Skin of body (tissue), 2 donors: ENCODE results near the gene SP2. TPM values are rescaled to one million over a fixed set of nuclear protein-coding genes. Genes with fewer than 3 reads are reported as not detected.

Experiments used
- DNase-seq: peaks from one replicate; lab custom pipeline; 2025; lab: John Stamatoyannopoulos, UW
- total RNA-seq: library from RNA; depleted of rRNA; stranded (reverse); fragments of >200 nt; gene quantifications from one replicate; pipeline ENCODE4 v1.2.3, GENCODE V29; 2014

Gene SP2
- total RNA-seq, 1 donor from 2014 or later, result 2.1 TPM

- peak; percentile 56 for DNase-seq
Measured at GRCh38 chr17:47889734-47890529, 6.1 kb upstream of the SP2 start.

- no peak for DNase-seq
Measured at GRCh38 chr17:47891545-47892088, 4.4 kb upstream of the SP2 start.

GRCh38 chr17:47894498-47895346, 1.3 kb upstream of the SP2 start:
- DNase-seq, result no peak

GRCh38 chr17:47895347-47895855, 635 bp upstream of the SP2 start:
- peak; percentile 69 for DNase-seq

- DNase-seq, result no peak
Measured at GRCh38 chr17:47896672-47897490, 845 bp downstream of the SP2 start.

GRCh38 chr17:47897561-47897960, 1.5 kb downstream of the SP2 start:
- no peak for DNase-seq

- DNase-seq, result no peak
Measured at GRCh38 chr17:47898241-47898640, 2.2 kb downstream of the SP2 start.

GRCh38 chr17:47899643-47900042, 3.6 kb downstream of the SP2 start:
- no peak for DNase-seq

- no peak for DNase-seq
Measured at GRCh38 chr17:47901423-47901822, 5.4 kb downstream of the SP2 start.

GRCh38 chr17:47902039-47902744, 6.2 kb downstream of the SP2 start:
- DNase-seq, result no peak

- peak; percentile 22 for DNase-seq
Measured at GRCh38 chr17:47905221-47905733, 9.2 kb downstream of the SP2 start.

- DNase-seq, result no peak
Measured at GRCh38 chr17:47906443-47906842, 10.4 kb downstream of the SP2 start.

GRCh38 chr17:47907932-47908562, 12.0 kb downstream of the SP2 start:
- DNase-seq, result no peak

- no peak for DNase-seq
Measured at GRCh38 chr17:47913050-47913449, 17.0 kb downstream of the SP2 start.

GRCh38 chr17:47914306-47914948, 18.4 kb downstream of the SP2 start:
- no peak for DNase-seq

GRCh38 chr17:47915776-47916398, 19.9 kb downstream of the SP2 start:
- peak; percentile 16 for DNase-seq

- no peak for DNase-seq
Measured at GRCh38 chr17:47916489-47917208, 20.6 kb downstream of the SP2 start.

GRCh38 chr17:47917581-47917980, 21.5 kb downstream of the SP2 start:
- DNase-seq, result no peak
